Activated CD4-positive, alpha-beta T cell treated with anti-CD3 and anti-CD28 coated beads, Interleukin-2, amount 50 U/mL, for 1 hour (primary cell): ENCODE data around the gene RPL18A.

Experiments used
- DNase-seq: peaks from one replicate; pipeline ENCODE4 v3.0.0-alpha.2; 2020

The RPL18A gene

DNA sequence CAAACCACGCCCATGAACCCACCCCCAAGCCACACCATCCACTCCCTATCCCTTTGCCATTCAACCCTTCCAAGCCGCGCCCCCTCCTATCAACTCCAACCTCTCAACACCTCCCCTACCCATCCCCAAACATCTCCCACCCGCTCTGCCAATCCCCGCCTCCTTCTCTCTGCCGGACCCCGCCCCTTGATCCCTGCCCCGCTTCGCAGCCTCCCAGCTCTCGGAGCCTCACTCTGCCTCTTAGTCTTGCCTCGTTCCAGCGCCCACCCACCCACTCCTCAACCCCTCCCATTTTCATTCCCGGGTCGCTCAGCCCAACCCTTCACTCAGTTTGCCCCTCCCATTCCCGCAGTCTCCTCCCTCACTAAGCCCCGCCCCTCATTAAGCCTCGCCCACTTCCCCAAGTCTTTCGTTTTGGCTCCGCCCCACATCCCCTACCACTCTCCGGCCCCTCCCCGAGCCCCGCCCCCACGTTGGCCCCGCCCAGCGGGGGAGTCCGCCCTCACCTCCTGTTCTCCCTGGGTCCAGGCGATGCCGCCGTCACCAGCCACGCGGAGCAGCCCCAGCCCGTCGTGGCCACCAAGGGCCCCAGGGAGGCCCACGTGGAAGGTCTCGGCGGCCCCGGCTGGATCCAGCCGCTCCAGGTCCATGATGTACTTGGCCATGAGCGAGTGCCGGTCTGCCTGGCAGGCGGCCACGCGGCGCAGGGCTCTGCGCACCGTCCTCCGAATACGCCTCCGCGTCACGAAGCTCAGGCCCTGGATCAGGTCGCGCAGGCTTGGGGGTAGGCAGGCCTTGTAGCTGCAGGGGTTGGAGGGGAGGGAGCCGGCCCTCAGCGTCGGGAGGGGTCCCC is 17.7 kb upstream of the RPL18A start:
- DNase-seq, result peak; percentile 57

- DNase-seq, result no peak
Measured at GRCh38 chr19:17842663-17843291, 16.9 kb upstream of the RPL18A start.

DNA sequence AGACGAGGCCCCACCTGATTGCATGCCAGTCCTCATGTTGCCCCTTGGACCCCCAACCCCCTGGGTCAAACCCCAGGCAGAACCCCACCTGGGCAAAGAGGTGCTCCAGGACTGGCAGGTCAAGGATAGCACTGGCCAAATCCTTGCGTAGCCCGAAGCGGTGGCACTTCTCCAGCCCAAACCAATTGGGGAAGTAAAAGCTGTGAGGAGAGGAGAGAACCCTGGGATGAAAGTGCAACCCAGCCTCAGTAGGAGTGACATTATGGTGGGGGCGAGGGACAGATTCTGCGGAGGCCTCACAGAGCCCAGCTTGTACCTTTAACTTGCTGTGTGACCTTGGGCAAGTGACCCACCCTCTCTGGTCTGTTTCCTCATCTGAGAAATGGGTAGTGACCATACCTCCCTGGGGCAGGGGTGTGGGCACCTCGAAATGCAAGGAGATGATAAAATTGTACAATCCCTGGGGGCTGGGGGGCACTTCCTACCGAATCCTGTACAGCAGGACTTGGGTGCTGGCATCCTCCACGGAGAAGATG is 16.4 kb upstream of the RPL18A start:
- DNase-seq, result no peak

DNA sequence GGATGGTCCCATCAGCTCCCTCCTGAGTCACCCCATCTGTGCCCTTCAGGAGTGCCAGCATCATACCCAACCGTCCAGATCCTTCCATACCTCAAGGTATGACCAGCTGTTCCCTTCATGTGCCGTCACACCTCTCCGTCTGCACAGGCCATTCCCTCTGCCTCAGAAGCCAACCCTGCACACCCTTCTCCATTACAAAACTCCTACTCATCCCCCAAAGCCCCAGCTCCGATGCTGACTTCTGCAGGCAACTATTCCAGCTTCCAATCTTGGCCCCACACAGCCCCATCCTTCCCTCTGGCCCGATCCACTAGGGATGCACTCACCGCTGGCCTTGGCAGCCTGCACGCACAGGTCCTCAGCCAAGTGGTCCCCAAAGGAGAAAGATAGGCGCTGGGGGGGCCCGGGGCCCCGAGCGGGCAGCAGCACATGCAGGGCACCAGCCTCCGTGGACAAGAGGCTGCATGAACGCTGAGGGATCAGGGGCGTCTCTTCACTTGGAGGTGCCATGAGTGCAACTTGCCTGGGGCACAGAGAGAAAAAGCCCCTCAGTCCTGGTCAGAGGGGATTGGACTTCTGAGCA is 15.7 kb upstream of the RPL18A start:
- DNase-seq, result no peak

- peak; percentile 27 for DNase-seq
Measured at GRCh38 chr19:17846146-17846545, 13.6 kb upstream of the RPL18A start.

- DNase-seq, result peak; percentile 78
Measured at GRCh38 chr19:17847538-17848366, 12.0 kb upstream of the RPL18A start, which contains the start of gene JAK3. Gene JAK3 (minus strand): TSS chr19:17847982. CDS start chr19:17844417, 3,565 bp downstream.

GRCh38 chr19:17848595-17849292 is 11.0 kb upstream of the RPL18A start:
- DNase-seq, result no peak

DNA sequence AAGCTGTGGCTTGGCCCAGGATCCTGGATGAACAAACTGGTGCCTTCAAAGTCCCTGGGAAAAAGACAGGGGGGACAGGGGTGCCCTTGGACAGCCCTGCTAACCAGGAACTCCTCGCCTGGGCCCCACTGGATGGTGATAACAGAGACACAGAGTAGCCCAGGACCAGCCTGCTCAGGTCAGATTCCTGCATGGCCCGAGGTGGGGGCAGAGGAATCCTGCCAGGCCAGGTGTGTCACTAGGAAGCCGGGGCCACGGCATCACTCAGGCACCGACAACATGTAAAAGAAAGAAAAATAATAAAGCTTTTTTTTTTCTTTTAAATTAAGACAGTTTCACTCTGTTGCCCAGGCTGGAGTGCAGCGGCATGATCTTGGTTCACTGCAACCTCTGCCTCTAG is 5.6 kb upstream of the RPL18A start:
- DNase-seq, result no peak

- peak; percentile 92 for DNase-seq
Measured at GRCh38 chr19:17855280-17856152, 4.2 kb upstream of the RPL18A start.

DNA sequence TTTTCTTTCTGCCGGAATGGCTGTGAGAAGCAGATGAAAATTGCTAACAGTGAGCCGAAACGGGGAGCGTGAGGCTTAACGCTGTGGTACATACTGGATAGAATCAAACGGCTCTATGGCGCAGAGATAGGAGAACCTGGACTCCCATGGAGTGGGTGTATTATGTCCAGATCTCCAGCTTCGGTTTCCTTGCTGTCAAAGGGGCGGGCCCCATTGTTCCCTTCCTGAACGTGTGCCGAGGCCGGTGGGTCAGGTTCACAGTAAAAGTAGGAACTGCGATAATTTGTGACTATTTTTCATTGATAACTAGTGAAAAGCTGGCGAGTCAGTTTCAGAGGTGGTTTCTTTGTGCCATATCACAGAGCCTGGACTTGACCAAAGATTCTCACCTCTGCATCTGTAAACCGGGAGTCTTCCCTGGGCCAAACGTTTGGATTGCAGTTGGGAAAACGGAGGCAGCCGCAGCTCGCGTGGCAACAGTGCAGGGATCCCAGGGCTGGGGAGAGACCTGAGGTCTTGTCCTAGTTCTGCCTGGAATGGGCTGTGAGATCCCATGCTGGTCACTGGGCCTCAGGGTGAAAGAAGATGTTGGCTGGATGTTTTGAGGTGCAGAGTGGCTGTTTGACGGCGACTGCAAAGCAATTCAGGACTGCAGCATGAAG is 752 bp downstream of the RPL18A start:
- no peak for DNase-seq

GRCh38 chr19:17860993-17861360 is 1.3 kb downstream of the RPL18A start:
- DNase-seq, result no peak

- DNase-seq, result no peak
Measured at GRCh38 chr19:17861542-17862402, 2.1 kb downstream of the RPL18A start.

DNA sequence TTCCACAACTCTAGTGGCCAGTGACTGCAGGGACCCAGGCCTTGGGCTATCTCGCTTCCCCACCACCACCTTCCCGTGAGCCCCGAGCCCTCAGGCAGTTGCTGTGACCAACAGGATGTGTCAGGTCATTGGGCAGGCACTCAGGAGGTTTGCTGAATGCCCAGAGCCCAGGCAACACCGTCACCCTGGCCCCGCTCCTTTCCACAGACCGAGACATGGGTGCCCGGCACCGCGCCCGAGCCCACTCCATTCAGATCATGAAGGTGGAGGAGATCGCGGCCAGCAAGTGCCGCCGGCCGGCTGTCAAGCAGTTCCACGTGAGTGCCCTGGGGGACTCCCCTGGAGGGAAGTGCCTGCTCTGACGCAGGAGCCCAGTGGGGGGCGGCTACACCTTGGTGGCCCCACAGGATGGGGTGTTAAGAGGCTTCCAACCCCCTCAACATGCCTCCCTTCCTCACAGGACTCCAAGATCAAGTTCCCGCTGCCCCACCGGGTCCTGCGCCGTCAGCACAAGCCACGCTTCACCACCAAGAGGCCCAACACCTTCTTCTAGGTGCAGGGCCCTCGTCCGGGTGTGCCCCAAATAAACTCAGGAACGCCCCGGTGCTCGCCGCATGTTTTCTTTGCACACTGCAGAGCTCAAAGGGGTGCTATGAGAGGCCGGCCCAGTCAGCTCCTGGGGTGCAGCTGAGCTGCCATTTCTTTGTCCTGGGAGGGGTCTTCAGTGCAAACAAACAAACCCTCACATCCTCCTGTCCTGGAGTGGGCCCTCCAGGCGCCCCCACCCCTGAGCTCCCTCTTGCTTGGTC is 3.2 kb downstream of the RPL18A start:
- DNase-seq, result no peak

DNA sequence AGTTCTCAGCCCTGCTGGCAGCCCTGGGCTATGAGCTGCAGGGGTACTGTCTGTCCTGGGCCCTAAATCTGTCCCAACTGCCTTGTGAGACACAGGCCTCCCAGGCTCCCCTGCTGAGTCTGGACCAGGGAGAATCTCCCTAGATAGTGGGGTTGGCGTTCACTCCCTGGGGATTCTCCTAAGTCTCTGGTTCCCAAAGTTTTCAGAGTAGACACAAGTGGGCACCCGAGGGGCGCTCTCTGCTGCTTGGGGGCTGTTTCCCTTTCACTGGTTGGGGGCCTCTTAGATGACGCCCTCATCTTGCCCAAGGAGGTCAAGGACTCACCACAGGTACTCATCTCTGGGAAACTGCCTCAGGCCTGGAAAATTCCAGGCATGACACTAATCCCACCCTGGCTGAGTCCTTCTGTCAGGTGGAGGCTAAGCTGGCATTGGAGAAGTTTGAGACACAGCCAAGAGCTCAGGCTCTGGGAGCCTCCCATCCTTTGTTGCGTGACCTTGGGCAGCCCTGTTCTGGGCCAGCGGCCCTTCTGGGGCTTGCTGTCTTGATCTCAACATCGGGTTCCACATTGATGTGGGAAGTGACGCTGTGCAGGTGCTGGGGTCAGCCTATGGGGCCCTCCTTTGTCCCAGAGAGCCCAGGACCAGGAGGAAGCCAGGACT is 3.9 kb downstream of the RPL18A start:
- no peak for DNase-seq

DNA sequence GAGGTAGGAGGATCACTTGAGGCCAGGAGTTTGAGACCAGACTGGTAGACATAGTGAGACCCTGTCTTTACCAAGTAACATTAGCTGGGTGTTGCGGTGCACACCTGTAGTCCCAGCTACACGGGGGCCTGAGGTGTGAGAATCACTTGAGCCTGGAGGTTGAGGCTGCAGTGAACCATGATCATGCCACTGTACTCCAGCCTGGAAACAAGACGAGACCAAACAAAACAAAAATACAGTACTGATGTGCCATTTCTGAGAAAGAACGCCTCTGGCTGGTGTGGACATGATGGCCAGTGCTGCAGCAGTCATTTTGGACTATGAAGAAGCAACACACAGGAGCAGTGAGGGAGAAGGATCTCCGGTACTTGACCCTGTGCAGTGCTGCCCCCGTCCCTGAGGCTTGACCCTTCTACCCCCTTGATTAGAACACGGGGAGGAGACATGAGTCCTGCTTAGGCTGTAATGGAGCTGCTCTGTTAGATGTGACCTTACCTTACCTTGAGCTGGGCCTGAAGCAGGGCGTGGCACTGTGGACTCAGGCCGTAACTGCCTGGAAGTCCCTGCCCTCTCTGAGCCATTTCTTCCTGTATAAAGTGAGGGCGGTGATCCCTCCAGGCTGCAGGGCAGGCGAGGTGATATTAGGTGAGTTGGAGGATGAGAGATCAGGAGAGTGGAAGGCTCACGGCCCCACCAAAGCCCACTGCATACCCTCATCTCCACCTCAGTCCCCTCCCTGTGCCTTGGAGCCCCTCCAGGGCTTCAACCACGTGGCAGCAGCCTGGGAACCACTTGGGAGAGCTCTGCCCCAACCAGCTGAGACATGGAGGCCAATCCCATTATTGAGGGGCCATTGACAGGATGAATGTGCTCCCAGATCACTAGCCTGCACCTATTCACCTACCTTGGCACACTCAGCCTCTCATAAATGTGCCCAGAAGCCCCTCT is 5.9 kb downstream of the RPL18A start:
- no peak for DNase-seq

- DNase-seq, result no peak
Measured at GRCh38 chr19:17866312-17866963, 6.7 kb downstream of the RPL18A start.
